GM12864 (cell line): ENCODE data around the gene TBC1D16.

Source experiments
- DNase-seq: peaks from one replicate; pipeline ENCODE4 v3.0.0-alpha.2; 2011; ENCODE audit warnings: low read depth
- H3K4me3 ChIP-seq: 2 replicates; pipeline ENCODE4 v1.5.1; 2011; ENCODE audit warnings: mild to moderate bottlenecking, low read depth, low read length, control low read depth
- TF ChIP-seq, protein P1 (sequence below): IDR thresholded peaks from 2 replicates; pipeline ENCODE4 v1.5.1; 2011; ENCODE audit warnings: low read depth, mild to moderate bottlenecking, moderate library complexity, low read length, control low read depth, inconsistent platforms; ENCODE audit errors: missing control alignments

TBC1D16 gene

GRCh38 chr17:79977708-79978547, 57.7 kb downstream of the TBC1D16 start:
- TF ChIP-seq, protein P1, sequence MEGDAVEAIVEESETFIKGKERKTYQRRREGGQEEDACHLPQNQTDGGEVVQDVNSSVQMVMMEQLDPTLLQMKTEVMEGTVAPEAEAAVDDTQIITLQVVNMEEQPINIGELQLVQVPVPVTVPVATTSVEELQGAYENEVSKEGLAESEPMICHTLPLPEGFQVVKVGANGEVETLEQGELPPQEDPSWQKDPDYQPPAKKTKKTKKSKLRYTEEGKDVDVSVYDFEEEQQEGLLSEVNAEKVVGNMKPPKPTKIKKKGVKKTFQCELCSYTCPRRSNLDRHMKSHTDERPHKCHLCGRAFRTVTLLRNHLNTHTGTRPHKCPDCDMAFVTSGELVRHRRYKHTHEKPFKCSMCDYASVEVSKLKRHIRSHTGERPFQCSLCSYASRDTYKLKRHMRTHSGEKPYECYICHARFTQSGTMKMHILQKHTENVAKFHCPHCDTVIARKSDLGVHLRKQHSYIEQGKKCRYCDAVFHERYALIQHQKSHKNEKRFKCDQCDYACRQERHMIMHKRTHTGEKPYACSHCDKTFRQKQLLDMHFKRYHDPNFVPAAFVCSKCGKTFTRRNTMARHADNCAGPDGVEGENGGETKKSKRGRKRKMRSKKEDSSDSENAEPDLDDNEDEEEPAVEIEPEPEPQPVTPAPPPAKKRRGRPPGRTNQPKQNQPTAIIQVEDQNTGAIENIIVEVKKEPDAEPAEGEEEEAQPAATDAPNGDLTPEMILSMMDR: no peak
- DNase-seq: no peak
- no peak overlapping the region for H3K4me3 ChIP-seq

DNA sequence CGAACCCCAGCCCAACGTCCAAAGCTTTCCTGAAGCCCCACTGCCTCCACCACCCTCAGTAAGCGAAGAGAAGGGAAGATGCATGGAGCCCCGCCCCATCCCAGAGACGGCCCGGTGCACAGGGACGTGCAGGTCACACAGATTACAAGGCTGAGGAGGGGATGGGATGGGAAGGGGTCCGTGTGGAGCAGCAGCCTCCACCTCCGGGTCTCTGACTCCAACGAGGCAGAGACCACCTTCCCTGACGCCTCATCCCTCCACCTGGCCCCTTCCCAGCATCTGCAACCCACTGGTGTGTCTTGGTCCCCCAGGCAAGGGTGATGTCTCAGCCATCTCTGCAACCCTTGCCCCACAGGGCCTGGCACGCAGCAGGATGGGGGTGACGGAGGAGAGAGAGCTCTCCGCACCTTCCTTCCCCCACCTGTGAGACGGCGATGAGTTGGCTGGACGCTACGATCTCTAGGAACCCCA, 58.5 kb downstream of the TBC1D16 start:
- TF ChIP-seq, protein P1: no peak
- no peak for DNase-seq
- no peak overlapping the region for H3K4me3 ChIP-seq

DNA sequence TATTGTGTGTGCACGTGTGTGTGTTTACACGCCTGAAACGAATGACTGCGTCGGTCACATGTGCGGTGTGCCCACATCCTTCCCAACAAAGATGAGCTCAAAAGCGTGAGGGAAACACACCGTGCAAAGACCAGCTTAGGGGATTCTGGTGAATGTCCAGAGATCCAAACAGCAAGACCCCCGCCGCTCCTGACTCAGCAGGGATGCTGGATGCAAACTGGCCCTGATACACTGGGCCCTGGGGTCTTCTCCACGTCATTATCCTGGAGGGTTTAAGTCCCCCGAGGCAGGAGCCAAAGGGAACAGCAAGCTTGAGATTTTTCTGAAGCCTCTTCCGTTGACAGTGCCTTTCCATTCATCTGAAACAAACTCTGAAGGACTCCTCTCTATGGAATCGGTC, 59.2 kb downstream of the TBC1D16 start:
- no peak for DNase-seq
- no peak overlapping the region for H3K4me3 ChIP-seq
- TF ChIP-seq, protein P1: no peak

DNA sequence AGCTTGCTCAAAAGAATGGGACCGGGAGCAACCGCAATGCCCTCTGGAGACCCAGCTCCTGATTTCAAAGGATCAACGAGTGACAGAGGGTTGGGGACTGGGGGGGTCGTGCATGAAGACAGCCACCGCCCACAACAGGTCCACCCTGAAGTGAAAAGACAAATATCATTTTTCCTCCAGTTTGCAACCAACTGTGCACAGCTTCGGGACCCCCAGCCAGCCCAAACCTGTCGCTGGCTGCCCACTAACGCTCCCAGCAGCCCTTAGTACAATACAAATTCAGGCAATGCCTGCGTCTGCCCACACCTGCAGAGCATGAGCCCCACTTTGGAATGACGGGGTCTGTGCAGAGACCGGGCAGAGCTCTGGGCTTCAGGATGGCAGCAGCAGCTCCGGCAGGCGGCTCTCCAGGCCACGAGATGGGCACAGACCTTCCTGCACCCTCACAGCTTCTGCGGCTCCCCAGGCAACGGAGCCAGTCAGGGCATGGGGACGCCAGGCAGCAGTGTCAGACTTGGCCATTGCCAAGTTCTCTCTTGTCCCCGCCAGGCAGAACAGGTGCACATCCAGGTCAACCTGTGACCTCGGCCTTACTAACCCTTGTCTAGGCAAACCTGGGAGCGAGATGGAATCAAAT, 60.1 kb downstream of the TBC1D16 start:
- H3K4me3 ChIP-seq: no peak overlapping the region
- no peak for DNase-seq
- TF ChIP-seq, protein P1: no peak

DNA sequence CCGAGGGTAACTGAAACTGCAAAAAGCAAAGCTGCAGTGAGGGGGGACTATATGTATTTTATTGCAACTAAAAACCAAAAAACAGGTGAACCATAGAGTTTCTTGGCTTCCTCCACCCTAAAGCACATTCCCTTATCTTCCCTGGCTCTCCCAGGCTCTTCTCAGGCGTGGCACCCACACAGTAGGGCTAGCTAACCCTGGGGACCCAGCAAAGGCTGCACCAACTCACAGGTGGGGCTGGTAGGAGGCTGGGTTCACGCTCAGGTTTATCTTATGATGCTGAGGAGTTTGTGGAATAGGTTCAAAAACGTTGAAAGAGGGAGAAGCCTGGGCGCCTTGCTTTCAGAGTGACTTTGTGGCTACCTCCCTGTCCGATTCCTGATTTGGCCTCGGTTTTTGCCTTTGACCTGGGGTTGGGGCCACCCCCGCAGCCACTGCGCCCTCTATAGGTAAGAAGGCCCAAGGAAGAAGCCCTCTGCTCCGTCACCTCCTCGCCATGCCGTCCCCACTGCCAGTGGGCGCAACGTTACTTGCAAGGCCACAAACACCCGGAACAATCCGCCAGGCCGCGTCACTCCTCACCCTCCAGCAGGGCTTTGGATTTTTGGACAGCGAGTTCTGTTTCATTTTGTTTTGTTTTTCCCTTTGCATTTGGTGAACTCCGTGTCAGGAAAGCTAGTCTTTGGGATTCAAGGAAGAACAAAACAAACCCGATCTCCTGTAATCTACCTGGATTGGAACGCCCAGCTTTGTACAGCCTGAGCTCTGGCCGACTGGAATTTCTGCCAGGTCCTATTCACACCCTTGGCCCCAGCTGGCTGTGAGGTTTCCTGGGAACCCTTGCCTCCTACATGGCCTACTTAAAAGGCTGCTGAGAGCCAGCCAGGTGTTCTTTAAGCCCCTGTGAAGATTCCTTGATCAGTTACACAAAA, 60.8 kb downstream of the TBC1D16 start:
- TF ChIP-seq, protein P1: peak; percentile 60
- no peak for DNase-seq
- no peak overlapping the region for H3K4me3 ChIP-seq

GRCh38 chr17:79971651-79972050, 64.0 kb downstream of the TBC1D16 start:
- no peak overlapping the region for H3K4me3 ChIP-seq
- DNase-seq: no peak
- TF ChIP-seq, protein P1: no peak
